Posterior vena cava (tissue), 2 donors: Measurements from ENCODE around the gene CTSC. TPM values are rescaled to one million over a fixed set of nuclear protein-coding genes. Genes with fewer than 3 reads are reported as not detected.
"Not testable (repeated sequence)": the region's sequence is repeated elsewhere in the genome, so short reads cannot be mapped to it uniquely, and the experiment has no call there.

Source experiments
- DNase-seq: peaks from one replicate; pipeline ENCODE4 v3.0.0-alpha.2; 2020; ENCODE audit warnings: low spot score
- intact Hi-C, 2 donors: fragments of 100-400 bp; cut with DNase I; formaldehyde crosslinking; loops; one replicate each; pipeline versions ENCODE4 v1.14.1 to v1.14.2; 2022 to 2023
- total RNA-seq, 2 donors: library from RNA; stranded (reverse); fragmentation: NEBNext Ultra II Directional; extraction: Animal tissue kit (Norgen Biotek cat#: 25700); gene quantifications; one replicate each; pipeline ENCODE4 v1.2.1, GENCODE V29; 2021
- donor health status: DM: yes; HTN: yes; CAD: no.
- donor health status: DM: yes; HTN: yes; CAD: no.

The CTSC gene
- total RNA-seq, 2 donors from 2014 or later: 80.1 to 105 TPM

DNA sequence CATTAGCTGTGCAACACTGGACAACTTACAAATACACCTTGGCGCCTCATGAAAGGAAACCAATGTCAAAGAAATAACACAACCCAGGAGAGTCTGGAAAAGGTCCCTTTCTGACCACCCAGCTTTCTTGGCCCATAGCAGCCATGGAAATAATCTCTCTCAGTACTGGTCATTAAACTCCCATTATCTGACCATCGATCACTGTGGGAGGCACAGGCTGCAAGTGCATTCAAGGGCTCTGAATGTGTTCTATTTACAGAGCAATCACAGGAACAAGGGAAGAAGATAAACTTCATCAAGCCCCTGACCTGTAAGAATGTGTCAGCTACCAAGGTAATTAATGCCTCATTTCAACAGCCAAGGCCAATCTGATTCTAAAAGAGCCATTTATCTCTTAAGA, 40.1 kb downstream of the CTSC start:
- intact Hi-C loops: no loop called here
- DNase-seq: no peak

DNA sequence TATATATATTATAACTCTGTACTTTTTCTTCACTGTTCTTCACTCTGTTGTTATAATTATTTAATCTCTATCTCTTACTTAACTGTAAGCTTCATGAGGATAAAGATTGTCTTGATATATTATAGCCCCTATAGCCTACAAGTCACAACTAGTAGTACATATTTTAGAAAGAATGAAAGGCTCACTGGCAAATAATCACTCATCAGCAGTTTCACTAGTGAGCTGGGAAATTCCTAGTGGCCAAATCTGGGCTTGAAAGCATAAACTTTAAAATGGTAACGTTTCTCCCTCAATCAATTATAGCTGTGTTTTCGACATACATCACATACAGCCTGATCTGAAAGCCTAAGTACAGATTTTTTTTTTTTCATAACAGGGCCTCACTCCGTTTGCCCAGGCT, 42.5 kb downstream of the CTSC start:
- DNase-seq: no peak
- intact Hi-C loops: no loop called here

DNA sequence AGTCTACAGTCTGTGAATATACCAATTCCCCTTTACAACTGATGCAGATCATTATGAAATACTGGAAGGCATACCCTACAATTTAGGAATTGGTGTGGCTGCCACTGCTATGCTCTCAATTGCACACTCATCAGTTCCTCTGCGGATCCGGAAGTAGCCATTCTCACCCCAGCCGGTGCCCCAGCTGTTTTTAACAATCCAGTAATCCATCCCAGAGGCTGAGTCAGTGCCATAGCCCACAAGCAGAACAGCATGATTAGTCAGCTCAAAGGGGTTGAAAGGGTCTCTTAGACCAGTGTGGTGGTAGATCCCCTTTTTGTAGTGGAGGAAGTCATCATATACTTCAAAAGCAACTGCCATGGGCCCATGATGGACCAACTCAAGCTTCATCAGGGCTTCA, 43.6 kb downstream of the CTSC start:
- intact Hi-C loops: loop anchor here in 1 of 2 donors (5.0 kb wide), 1 partner anchor 1148 kb away; no protein-coding TSS in a partner anchor
- DNase-seq: no peak

DNA sequence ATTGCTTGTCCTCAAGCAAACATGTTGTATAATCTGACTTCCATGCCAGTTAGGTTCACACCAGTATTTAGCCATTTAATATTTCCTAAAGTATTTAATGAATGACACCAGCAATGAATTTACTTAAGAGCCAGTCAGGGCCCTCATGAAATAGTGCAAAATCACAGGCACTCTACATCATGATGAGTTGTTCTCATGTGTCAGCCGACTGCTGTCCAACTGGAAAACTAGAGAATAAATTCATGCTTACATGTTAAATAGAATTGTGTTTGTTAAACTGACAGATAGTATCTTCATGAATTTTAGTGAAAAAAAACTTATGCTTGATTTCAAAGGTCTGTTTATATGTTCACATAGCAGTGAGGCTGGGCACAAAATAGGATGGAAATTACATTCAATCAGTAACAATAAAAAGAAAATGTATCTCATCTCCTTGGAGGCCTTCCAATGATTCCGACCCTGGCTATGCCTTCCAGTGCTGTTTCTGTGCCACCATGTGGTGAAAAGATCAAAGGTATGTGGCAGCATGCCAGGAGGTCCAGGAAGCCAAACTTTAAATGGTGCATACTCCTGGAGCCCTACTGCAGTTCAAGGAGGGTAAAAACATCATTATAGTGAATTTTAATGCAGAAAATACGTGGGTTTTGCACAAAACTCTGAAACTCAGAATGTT, 45.2 kb downstream of the CTSC start:
- DNase-seq: no peak
- intact Hi-C loops: loop anchor here in 1 of 2 donors (5.0 kb wide), 1 partner anchor 1150 kb away; no protein-coding TSS in a partner anchor

DNA sequence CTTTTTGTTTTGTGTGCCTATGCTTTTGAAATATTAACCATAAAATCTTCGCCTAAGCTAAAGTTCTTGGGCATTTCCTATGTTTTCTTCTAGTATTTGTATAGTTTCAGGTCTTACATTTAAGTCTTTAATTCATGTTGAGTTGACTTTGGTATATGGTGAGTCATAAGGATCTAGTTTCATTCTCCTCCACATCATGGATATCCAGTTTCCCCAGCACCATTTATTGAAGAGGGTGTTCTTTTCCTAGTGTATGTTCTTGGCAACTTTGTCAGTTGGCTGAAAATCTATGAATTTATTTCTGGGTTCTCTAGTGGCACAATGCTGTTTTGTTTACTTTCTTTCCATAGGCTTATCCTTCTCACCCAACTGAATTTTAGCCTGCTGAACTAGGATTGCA, 49.0 kb downstream of the CTSC start:
- DNase-seq: no peak
- intact Hi-C loops: no loop called here

DNA sequence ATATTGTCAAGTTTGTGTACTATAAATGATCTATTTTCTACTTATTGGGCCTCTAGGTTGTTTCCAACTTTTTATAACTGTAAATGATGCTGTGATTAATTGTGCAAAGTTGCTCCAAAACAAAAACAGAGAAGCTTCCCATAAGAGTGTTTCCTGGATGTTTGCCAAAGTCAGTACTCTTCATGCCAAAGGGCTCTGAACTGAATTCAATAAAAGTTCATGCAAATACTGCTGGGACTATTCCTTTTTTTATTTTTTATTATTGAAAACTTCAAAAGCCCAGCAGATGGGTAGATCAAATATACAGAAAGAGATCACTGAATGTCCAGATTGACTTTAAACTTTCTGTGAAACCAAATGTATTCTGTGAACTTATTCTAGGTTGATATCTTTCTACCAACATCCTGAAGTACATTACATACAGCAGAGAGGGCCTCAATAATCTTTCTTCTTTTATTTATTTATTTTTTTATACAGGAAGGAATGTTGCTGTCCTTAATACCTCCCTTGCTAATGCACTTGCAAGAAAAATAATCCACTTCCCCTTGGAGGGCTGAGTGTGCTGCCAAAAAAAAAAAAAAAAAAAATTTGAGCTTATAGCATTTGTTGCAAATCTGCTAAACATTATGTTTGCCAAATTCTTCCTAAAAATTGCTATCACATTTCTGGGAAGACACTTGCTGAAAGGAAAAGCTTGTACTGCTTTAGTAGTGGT, 53.0 kb downstream of the CTSC start:
- intact Hi-C loops: no loop called here
- DNase-seq: no peak

DNA sequence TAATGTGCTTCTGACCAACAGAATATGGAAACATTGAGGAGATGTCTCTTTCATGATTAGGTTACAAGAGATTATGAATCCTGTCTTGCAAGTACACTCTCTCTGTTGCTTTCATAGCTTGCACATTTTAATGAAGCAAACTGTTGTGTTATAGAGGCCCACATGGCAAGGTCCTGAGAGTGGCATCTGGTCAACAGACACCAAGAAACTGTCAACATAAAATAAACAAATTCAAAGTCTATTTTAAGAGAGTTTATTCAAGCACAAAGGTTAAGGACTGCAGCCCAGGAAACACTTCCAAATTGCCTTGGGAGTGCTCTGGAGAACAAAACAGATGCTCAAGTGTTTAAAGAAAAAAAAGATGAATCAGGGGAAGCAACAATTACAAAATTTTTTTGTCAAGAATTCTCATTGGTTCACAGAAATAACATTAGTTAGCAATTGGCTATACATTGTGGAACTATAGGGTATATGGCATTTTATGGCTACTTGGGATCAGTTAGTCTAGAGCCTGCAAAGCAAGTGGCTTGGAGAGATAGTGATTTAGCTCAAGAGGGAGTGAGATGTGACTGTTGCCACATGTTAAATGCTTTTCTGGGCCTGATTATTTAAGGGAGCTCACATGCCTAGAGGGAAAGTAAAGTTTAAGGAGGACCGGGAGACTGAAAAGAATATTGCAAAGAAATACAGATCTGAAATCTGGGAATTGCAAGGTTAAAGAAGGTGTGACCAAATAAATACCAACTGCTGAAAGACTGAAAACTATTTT, 54.6 kb downstream of the CTSC start:
- DNase-seq: no peak
- intact Hi-C loops: no loop called here

DNA sequence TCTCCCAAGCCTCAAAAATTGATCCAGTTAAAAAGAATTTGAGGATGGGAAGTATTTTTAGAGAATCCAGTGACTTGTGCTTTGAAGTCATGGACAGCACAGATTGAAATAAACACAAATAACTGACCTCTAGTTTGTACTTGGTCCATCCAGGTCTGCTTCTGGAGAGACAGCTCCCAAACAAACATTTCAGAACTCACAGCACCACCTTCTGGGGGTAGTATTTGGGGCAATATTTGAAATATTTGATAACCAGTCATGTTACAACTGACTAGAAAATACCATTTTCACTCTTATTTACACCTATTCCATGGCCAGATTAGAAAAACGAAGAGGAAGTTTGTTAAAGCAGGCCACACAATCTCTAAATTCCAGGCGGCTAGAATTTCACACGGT, 56.2 kb downstream of the CTSC start:
- no peak for DNase-seq
- intact Hi-C loops: no loop called here

DNA sequence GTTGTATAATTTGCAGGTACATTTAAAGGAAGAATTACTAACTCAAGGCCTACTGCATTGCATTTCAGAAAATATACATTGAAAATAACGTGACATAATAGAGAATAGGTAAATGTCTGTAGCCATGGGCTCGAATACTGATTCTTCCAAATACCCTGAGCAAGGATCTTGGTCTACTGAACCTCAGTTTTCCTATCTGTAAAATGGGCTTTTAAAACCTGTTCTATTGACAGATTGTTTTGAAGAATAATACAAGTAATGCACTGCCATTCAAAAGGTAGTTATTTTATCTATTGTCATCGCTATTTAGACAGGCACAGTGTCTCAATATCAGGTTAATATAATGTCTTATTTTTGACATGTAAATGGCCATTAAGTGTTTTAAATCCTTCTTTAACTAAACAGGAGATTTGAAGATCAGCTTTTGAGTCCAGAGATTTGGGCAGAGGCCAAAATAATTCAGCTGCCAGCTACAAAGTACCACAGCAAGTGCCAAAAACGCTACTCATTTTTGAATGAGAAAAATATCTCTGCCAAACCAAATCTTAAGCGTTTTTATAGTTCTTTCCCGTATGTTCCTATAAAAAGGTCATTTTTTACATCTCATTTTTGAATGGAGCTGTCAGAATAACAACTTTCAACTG, 56.7 kb downstream of the CTSC start:
- intact Hi-C loops: no loop called here
- no peak for DNase-seq

DNA sequence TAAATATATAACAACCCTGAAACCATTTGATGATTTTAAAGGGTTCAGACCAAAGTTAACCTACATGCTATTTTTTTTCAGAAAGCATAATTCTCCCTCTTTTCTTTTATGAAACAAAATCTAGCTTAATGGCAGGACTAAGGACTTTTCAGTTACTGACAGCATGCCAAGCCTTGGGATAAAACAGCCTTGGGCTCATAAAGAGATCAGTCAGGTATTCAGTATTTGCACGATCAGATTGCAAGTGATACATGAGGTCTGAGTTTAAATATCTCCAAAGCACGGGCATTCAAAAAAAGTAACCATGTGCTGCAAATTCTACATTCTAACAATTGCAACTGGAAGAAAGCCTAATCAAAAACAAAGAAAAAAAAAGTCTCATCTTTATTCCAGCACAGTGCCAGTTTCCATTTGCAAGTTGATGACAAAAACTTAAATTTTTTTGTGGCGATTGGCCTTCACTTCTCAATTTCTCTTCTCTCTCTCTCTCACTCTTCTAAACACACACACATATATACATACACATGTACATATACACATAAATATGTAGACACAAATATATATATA, 60.1 kb downstream of the CTSC start:
- DNase-seq: no peak
- intact Hi-C loops: no loop called here

DNA sequence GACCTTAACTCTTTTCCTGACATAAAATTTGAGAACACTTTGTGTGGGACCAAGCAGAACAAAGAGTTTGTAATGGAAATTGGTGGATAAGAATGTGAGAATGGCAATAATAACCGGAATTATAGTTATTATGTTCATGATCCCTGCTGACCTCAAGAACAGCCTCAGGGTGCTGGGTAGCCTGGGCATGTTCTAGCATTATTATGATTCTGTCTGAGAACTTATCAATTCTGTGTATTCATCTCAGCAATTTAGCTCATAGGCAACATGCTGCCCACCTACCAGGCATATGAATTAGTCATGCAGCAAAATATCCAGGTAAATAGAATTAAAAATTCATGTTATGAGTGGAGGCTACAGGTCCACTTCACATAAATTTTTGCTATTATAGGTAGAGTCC, 61.9 kb downstream of the CTSC start:
- no peak for DNase-seq
- intact Hi-C loops: no loop called here

DNA sequence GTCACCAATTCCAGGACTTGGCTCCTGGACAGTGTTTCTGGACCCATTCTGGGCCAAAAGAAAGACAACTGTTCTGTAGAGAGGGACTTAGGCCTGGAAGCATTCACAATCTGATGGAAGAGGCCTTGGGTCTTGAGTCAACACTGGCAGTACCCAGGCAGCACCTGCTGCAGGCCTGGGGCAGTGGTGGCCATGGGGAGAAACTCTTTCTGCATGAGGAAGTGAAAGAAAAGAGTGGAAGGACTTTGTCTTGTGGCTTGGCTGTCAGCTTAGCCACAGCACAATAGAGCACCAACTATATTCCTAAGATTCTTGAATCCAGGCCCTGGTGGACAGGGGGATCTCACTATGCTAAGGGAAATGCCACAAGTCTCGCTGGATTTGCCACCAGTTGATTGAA, 70.6 kb downstream of the CTSC start:
- DNase-seq: no peak
- intact Hi-C loops: no loop called here

DNA sequence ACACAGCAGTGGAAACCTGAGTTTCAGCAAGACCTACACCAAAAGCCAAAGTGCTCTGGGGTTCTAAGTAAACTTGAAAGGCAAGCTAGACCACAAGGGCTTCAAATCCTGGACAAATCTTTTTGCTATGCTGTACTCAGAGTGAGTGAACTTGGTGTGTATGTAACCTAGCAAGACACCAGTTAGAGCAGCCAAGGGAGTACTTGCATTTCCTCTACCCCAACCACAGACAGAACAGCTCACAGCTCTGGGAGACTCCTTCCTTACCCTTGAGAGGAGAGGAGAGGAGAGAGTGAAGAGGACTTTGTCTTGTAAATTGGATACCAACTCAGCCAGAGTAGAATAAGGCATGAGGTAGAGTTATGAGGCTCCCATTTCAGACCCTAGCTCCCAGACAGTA, 71.4 kb downstream of the CTSC start:
- intact Hi-C loops: no loop called here
- no peak for DNase-seq

DNA sequence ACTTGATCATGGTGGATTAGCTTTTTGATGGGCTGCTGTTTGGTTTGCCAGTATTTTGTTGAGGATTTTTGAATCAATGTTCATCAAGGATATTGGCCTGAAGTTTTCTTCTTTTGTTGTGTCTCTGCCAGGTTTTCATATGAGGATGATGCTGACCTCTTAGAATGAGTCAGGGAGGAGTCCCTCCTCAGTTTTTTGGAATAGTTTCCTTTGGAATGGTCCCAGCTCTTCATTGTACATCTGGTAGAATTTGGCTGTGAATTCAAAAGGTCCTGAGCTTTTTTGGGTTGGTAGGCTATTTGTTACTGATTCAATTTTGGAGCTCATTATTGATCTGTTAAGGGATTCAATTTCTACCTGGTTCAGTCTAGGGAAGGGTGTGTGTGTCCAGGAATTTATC, 78.1 kb downstream of the CTSC start:
- intact Hi-C loops: no loop called here
- no peak for DNase-seq

DNA sequence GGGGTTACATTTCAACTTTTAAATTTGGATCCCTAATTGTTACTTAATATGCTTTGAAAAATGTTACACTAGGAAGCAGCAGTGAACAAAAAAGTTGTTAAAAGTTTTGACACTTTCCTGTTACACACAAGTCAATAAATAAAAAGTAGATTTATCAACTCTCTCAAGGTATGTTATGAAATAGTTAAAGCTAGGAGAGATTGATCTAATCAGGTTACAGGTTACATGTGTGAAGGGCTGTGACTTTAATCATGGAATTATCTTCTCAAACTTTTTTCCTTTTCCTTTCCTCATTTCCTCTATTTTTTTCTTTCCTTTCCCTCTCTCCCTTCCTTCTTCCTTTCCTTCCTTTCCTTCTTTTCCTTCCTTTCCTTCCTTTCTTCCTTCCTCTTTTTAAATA, 85.3 kb downstream of the CTSC start:
- no peak for DNase-seq
- intact Hi-C loops: no loop called here

DNA sequence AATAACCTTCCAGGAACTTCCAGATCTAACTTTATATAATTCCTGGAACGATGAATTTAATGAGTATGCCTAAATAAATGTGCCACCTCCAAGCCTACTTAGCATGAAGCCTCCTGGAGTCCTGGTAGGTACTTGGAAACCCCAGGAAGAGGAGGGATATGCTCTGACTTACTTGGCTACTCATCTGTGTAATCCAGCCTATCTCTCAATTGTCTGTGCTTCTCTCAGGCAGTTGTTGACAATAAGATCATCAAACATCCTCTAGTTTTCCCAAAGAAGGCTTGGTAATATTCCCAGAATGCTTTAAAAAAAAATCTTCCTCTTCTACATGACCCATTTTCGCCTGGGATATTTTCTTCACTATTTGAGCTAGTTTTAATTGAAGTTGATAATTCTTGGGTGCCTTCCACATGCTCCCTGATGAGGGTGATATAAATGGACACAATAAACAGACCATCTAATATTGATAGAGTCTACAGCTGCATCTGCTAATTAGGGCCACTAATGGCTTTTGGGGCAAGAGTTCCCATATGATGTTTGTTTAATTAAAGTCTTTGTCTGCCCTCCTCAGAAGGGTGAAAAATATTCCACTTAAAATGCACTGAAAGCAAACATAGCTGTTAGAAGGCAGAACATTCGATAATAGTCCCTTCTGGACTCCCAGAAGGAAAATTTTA, 86.8 kb downstream of the CTSC start:
- DNase-seq: no peak
- intact Hi-C loops: no loop called here

DNA sequence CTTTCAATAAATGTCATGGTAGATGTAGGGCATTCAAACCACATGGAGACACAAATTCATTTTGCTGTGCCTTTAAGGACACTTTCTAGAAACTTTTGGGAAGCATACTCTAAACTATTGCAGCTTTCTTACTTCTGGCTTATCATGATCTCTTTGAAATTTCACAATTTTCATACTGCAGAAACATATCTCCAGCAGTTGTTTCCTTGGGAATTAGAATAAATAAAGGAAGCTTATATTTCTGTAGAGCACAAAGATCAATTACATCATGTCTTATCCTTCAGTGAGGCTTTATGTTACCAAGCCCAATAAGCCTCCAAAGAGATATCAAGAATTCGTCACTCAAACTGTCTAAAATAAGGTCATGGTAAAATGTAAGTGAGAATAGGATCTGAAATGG, 87.8 kb downstream of the CTSC start:
- no peak for DNase-seq
- intact Hi-C loops: no loop called here

DNA sequence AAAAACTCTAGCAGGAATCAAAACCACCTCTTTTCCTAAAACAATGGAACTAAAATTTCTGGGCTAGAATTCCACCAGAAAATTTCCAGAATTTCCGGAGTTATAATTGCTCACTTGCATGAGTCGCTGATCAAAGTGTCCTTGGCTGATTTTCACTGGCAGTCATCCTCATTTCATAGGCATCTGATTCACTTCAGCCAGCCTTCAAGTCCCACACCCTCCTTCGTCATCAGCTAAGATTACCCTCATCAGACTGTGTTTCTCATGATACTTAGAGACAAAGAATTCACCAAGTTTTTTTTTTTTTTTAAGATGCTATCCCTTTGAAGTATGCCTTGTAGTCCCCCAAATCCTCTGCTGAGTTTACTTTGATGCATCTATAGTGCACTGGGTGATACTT, 90.8 kb downstream of the CTSC start:
- intact Hi-C loops: no loop called here
- no peak for DNase-seq

DNA sequence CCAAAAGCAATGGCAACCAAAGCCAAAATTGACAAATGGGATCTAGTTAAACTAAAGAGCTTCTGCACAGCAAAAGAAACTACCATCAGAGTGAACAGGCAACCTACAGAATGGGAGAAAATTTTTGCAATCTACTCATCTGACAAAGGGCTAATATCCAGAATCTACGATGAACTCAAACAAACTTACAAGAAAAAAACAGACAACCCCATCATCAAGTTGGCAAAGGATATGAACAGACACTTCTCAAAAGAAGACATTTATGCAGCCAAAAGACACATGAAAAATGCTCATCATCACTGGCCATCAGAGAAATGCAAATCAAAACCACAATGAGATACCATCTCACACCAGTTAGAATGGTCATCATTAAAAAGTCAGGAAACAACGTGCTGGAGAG, 92.0 kb downstream of the CTSC start:
- intact Hi-C loops, DNase-seq: not testable (repeated sequence)
